K562 (cell line): ENCODE data around the gene SMAD3. TPM values are rescaled to one million over a fixed set of nuclear protein-coding genes. Genes with fewer than 3 reads are reported as not detected.

ENCODE experiments used
- BRCA1 ChIP-seq, 2 experiments: fragments of 450-650 bp in 1 of 2; sonication (generic) in 1 of 2; formaldehyde crosslinking in 1 of 2; IDR thresholded peaks; 2 replicates each; pipeline versions ENCODE4 v1.5.0 to v1.6.1; 2017 to 2020; ENCODE audit warnings: mild to moderate bottlenecking in 1 of 2, missing genetic modification reagents in 1 of 2
- CHD4 ChIP-seq: fragments of 200-600 bp; sonication (generic); IDR thresholded peaks from 3 replicates; pipeline ENCODE4 v1.6.1; 2012; ENCODE audit warnings: low read depth, mild to moderate bottlenecking, mixed read lengths, low read length, inconsistent platforms; ENCODE audit not compliant: insufficient read depth, insufficient replicate concordance, poor library complexity, severe bottlenecking
- DIDO1 ChIP-seq: fragments of 450-650 bp; IDR thresholded peaks from 2 replicates; pipeline ENCODE4 v1.6.1; 2016; ENCODE audit warnings: low read depth, missing biosample characterization, missing genetic modification characterization
- ELF1 ChIP-seq: fragments of 200-800 bp; sonication (Bioruptor generic); IDR thresholded peaks from 2 replicates; pipeline ENCODE4 v1.6.1; 2016; ENCODE audit warnings: missing genetic modification characterization, missing compliant biosample characterization
- EZH2 ChIP-seq: IDR thresholded peaks from 2 replicates; pipeline ENCODE4 v1.6.1; 2012; ENCODE audit warnings: low read depth, mild to moderate bottlenecking, inconsistent platforms, low read length, borderline replicate concordance
- FOXP1 ChIP-seq: sonication (generic); formaldehyde crosslinking; IDR thresholded peaks from 2 replicates; pipeline ENCODE4 v1.8.0; 2022; ENCODE audit warnings: mild to moderate bottlenecking, missing genetic modification reagents
- GABPA ChIP-seq: fragments of 200-800 bp; sonication (Bioruptor generic); conservative IDR thresholded peaks from 2 replicates; pipeline ENCODE4 v1.6.1; 2016; ENCODE audit warnings: low read depth, missing genetic modification characterization, missing compliant biosample characterization
- KAT2B ChIP-seq: IDR thresholded peaks from one replicate; pipeline ENCODE4 v1.6.1; 2012; ENCODE audit warnings: low read depth, mild to moderate bottlenecking, control low read depth, inconsistent platforms, low read length, moderate library complexity
- KLF16 ChIP-seq: IDR thresholded peaks from 2 replicates; pipeline ENCODE4 v1.6.1; 2016; ENCODE audit warnings: antibody characterized with exemption
- MAFF ChIP-seq: IDR thresholded peaks from 2 replicates; pipeline ENCODE4 v1.6.1; 2012; ENCODE audit warnings: low read length, improper control_type of control experiment
- MCM2 ChIP-seq: fragments of 450-650 bp; IDR thresholded peaks from 2 replicates; pipeline ENCODE4 v1.6.1; 2017; ENCODE audit warnings: low read depth, mild to moderate bottlenecking
- MEF2A ChIP-seq: IDR thresholded peaks from 2 replicates; pipeline ENCODE4 v1.6.1; 2011; ENCODE audit warnings: low read depth, mild to moderate bottlenecking, low read length, moderate library complexity; ENCODE audit not compliant: control insufficient read depth
- NCOA6 ChIP-seq: fragments of 450-650 bp; IDR thresholded peaks from 2 replicates; pipeline ENCODE4 v1.6.1; 2017; ENCODE audit warnings: mild to moderate bottlenecking
- PCBP2 ChIP-seq: fragments of 200-400 bp; formaldehyde crosslinking; IDR thresholded peaks from 2 replicates; pipeline ENCODE4 v1.6.1; 2018; ENCODE audit warnings: low read length, low read depth, mild to moderate bottlenecking, moderate library complexity; ENCODE audit not compliant: poor library complexity, severe bottlenecking
- PHF21A ChIP-seq: fragments of 450-650 bp; IDR thresholded peaks from 2 replicates; pipeline ENCODE4 v1.6.1; 2017; ENCODE audit warnings: low read depth, borderline replicate concordance
- POLR3G ChIP-seq: IDR thresholded peaks from 2 replicates; pipeline ENCODE4 v1.6.1; 2011; ENCODE audit not compliant: insufficient read length, insufficient replicate concordance; ENCODE audit errors: extremely low read depth
- PTTG1 ChIP-seq: fragments of 450-650 bp; IDR thresholded peaks from 2 replicates; pipeline ENCODE4 v1.6.1; 2016; ENCODE audit warnings: low read depth, mild to moderate bottlenecking, missing genetic modification characterization, missing compliant biosample characterization
- RFX5 ChIP-seq: IDR thresholded peaks from 2 replicates; pipeline ENCODE4 v1.6.1; 2011; ENCODE audit warnings: low read depth, mild to moderate bottlenecking, improper control_type of control experiment, low read length
- SMAD1 ChIP-seq: fragments of 150-350 bp; IDR thresholded peaks from 2 replicates; pipeline ENCODE4 v1.6.1; 2014; ENCODE audit warnings: low read length, low read depth; ENCODE audit not compliant: partially characterized antibody
- SNIP1 ChIP-seq: fragments of 450-650 bp; IDR thresholded peaks from 2 replicates; pipeline ENCODE4 v1.7.1; 2017; ENCODE audit warnings: low read depth, mild to moderate bottlenecking
- SP1 ChIP-seq: sonication (generic); formaldehyde crosslinking; IDR thresholded peaks from 2 replicates; pipeline ENCODE4 v1.8.1; 2022; ENCODE audit warnings: mild to moderate bottlenecking, missing genetic modification reagents
- TAF15 ChIP-seq: fragments of 200-400 bp; formaldehyde crosslinking; IDR thresholded peaks from 2 replicates; pipeline ENCODE4 v1.6.1; 2017; ENCODE audit warnings: mild to moderate bottlenecking, low read depth, low read length, moderate library complexity
- TEAD2 ChIP-seq: fragments of 450-650 bp; IDR thresholded peaks from 2 replicates; pipeline ENCODE4 v1.6.1; 2016; ENCODE audit warnings: missing genetic modification characterization, control low read depth, missing compliant biosample characterization
- ZNF408 ChIP-seq: fragments of 250-450 bp; sonication (Bioruptor Pico); IDR thresholded peaks from 2 replicates; pipeline ENCODE4 v1.4.0; 2020; ENCODE audit warnings: low read depth, mild to moderate bottlenecking, moderate library complexity
- ZNF79 ChIP-seq: fragments of 250-450 bp; sonication (Bioruptor Pico); IDR thresholded peaks from 2 replicates; pipeline ENCODE4 v1.4.0; 2020; ENCODE audit warnings: low read depth, mild to moderate bottlenecking, moderate library complexity
- polyA plus RNA-seq, 8 experiments: library from polyadenylated mRNA; depleted of rRNA in 4 of 8; stranded (reverse) in 5 of 8; unstranded in 3 of 8; fragments of >200 nt; fragmentation: Nextera tagmentation in 2 of 8; fragmentation: Illumina TruSeq in 1 of 8; extraction: Ambion mirVana in 2 of 8; extraction: Trizol in 1 of 8; gene quantifications; 2 replicates each; pipeline versions ENCODE4 v1.2.1 to v1.2.3, GENCODE V29; 2011 to 2014; ENCODE audit warnings: inconsistent platforms in 1 of 8, missing spikeins in 1 of 8
- total RNA-seq, 7 experiments: library from RNA; depleted of rRNA in 6 of 7; stranded (reverse); fragments of >200 nt in 6 of 7; fragmentation: Illumina TruSeq in 2 of 7; extraction: Trizol in 2 of 7; gene quantifications; 2 replicates each; pipeline versions ENCODE4 v1.2.1 to v1.2.3, GENCODE V29; 2011 to 2021; ENCODE audit warnings: low replicate concordance in 1 of 7
- TF ChIP-seq, protein P1 (sequence below): fragments of 250-450 bp; sonication (Bioruptor Pico); IDR thresholded peaks from 2 replicates; pipeline ENCODE4 v1.8.0; 2021; ENCODE audit warnings: mild to moderate bottlenecking, moderate library complexity
- TF ChIP-seq, protein P2 (sequence below): sonication (generic); formaldehyde crosslinking; IDR thresholded peaks from 2 replicates; pipeline ENCODE4 v1.8.1; 2022; ENCODE audit warnings: missing genetic modification reagents

Gene SMAD3
- total and polyA plus RNA-seq, 9 of the 15 experiments (the other 6 are each of a cell fraction or from before 2014, with no cell fraction given) = 4.3 to 39.2 (median 11.1) TPM

DNA sequence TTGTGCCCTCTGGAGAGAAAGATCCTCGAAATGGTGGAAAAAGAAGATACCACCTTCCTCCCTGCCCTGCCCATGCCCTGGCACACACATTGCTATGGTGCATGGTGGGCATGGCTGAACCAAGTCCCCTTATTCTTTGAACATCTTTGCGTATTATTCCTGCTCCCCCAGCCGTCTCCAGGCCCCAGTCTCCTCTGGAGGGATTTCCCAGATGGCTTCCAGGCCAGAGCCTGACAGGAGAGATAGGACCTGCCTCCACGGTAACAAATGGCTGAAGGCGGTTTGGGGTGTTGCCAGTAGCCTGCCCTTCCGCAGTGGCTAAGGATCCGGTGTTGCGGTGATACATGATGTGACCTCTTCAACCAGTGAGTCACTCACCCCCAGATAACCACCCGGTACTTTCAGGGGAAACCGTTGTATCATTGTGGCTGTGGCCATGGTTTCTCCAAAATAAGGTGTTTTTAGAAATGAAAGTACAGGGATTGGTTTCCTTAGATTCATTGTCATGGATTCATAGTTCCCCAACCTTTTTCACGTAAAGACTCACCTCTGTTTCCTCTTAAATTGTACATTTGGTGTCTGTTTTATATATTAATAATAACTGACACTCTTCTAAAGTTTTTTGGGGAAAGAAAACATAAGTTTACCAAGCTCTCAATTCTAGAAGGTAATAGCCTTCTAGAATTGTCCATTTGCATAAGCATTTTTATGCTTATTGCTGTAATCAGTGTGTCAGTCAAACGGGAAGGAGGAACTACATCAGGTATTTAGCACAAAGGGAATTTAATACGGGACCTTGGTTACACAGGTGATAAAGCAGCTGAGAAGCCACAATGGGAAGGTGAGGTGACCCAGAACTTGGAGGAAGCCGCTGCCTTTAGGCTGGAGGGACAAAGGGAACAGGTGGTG is 25.9 kb downstream of the SMAD3 start (continued):
- TF ChIP-seq, protein P1, sequence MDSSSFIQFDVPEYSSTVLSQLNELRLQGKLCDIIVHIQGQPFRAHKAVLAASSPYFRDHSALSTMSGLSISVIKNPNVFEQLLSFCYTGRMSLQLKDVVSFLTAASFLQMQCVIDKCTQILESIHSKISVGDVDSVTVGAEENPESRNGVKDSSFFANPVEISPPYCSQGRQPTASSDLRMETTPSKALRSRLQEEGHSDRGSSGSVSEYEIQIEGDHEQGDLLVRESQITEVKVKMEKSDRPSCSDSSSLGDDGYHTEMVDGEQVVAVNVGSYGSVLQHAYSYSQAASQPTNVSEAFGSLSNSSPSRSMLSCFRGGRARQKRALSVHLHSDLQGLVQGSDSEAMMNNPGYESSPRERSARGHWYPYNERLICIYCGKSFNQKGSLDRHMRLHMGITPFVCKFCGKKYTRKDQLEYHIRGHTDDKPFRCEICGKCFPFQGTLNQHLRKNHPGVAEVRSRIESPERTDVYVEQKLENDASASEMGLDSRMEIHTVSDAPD = peak; percentile 45
- TF ChIP-seq FOXP1 (CRISPR knock-in tag) (no peak; the same call in 1 of the 2 replicates), MAFF (peak; percentile 74), SP1 (CRISPR knock-in tag) (no peak; the same call in 1 of the 2 replicates), DIDO1 (no peak), PCBP2 (no peak), ELF1 (tag) (peak; percentile 81), MCM2 (no peak), ZNF408 (CRISPR knock-in tag) (no peak), GABPA (tag) (peak; percentile 67), KAT2B (no peak), MEF2A (peak; percentile 41; the same call in 1 of the 2 replicates), SMAD1 (peak; percentile 90), RFX5 (no peak), POLR3G (no peak), EZH2 (no peak), SNIP1 (no peak), CHD4 (no peak), KLF16 (peak; percentile 97), TEAD2 (tag) (no peak), TAF15 (no peak), PHF21A (no peak), NCOA6 (peak; percentile 44; the same call in 1 of the 2 replicates), PTTG1 (tag) (no peak), BRCA1 (IDR thresholded peaks at IDR 0.05) (no peak), BRCA1 (CRISPR knock-in tag; IDR thresholded peaks at IDR 0.05) (no peak), ZNF79 (peak; percentile 35; the same call in 1 of the 2 replicates)
- TF ChIP-seq, protein P2, sequence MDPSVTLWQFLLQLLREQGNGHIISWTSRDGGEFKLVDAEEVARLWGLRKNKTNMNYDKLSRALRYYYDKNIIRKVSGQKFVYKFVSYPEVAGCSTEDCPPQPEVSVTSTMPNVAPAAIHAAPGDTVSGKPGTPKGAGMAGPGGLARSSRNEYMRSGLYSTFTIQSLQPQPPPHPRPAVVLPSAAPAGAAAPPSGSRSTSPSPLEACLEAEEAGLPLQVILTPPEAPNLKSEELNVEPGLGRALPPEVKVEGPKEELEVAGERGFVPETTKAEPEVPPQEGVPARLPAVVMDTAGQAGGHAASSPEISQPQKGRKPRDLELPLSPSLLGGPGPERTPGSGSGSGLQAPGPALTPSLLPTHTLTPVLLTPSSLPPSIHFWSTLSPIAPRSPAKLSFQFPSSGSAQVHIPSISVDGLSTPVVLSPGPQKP (CRISPR knock-in tag) = no peak
